A549 (cell line): Measurements from ENCODE around the gene B9D1. TPM values are rescaled to one million over a fixed set of nuclear protein-coding genes. Genes with fewer than 3 reads are reported as not detected.

Experiments used
- ATAC-seq, 2 experiments: fragments of 200-7000 bp in 1 of 2; fragments of >200 bp in 1 of 2; cut with Nextera tagmentation in 1 of 2; cut with Tn5 transposase in 1 of 2; 3 replicates each; pipeline versions ENCODE4 v1.8.0 to v1.9.1; 2018 to 2020; ENCODE audit warnings: mild to moderate bottlenecking in 1 of 2, moderate library complexity in 1 of 2
- CTCF ChIA-PET: fragments of 300-600 bp; sonication (Branson Sonifier 250); formaldehyde crosslinking; extraction: SDS; loops from one replicate; lab custom pipeline; 2021; ENCODE audit warnings: antibody characterized with exemption, inconsistent platforms; lab: Yijun Ruan, JAX
- POLR2A ChIA-PET: fragments of 350-600 bp; formaldehyde crosslinking; extraction: SDS; loops from one replicate; lab custom pipeline; 2021; ENCODE audit warnings: antibody characterized with exemption, inconsistent platforms; lab: Yijun Ruan, JAX
- DNase-seq, 2 experiments: peaks; one replicate each; pipeline versions ENCODE4 v3.0.0 to v3.0.0-alpha.2; 2011 to 2016; ENCODE audit warnings: low read depth in 1 of 2, low spot score in 1 of 2
- FAIRE-seq: peaks from 2 replicates; lab custom pipeline; 2011; peaks lifted over from hg19 to GRCh38; lab: Jason Lieb, UNC
- H3K27ac ChIP-seq, 2 experiments: fragments of >200 bp; sonication (Bioruptor Twin); formaldehyde crosslinking; 3 replicates each; pipeline ENCODE4 v1.5.1; 2016 to 2017
- H3K4me1 ChIP-seq: fragments of >200 bp; sonication (Bioruptor Twin); formaldehyde crosslinking; 3 replicates; pipeline ENCODE4 v1.6.1; 2016
- H3K4me2 ChIP-seq: fragments of >200 bp; sonication (Bioruptor Twin); formaldehyde crosslinking; 3 replicates; pipeline ENCODE4 v1.6.1; 2016
- H3K4me3 ChIP-seq: fragments of >200 bp; sonication (Bioruptor Twin); formaldehyde crosslinking; 3 replicates; pipeline ENCODE4 v1.5.1; 2016
- H3K9me3 ChIP-seq: fragments of >200 bp; sonication (Bioruptor Twin); formaldehyde crosslinking; 3 replicates; pipeline ENCODE4 v1.6.1; 2016
- BHLHE40 ChIP-seq: IDR thresholded peaks from 2 replicates; pipeline ENCODE4 v1.6.1; 2012; ENCODE audit warnings: low read depth, low read length, inconsistent platforms
- CBX2 ChIP-seq: fragments of 200-600 bp; sonication (generic); IDR thresholded peaks from 2 replicates; pipeline ENCODE4 v1.6.1; 2016; ENCODE audit warnings: low read depth, mild to moderate bottlenecking, borderline replicate concordance
- CEBPB ChIP-seq, 2 experiments: fragments of >200 bp in 1 of 2; sonication (Bioruptor Twin) in 1 of 2; formaldehyde crosslinking in 1 of 2; IDR thresholded peaks; 2 replicates each; pipeline ENCODE4 v1.6.1; 2012 to 2016
- CHD4 ChIP-seq: fragments of 200-600 bp; sonication (generic); IDR thresholded peaks from 2 replicates; pipeline ENCODE4 v1.6.1; 2016; ENCODE audit warnings: antibody characterized with exemption, mild to moderate bottlenecking, borderline replicate concordance
- FOSL2 ChIP-seq, 2 experiments: fragments of 450-650 bp in 1 of 2; fragments of >200 bp in 1 of 2; sonication (Bioruptor Twin) in 1 of 2; formaldehyde crosslinking; IDR thresholded peaks; 2 replicates each; pipeline versions ENCODE4 v1.5.0 to v1.6.1; 2016 to 2020; ENCODE audit warnings: mild to moderate bottlenecking in 1 of 2, moderate library complexity in 1 of 2
- FOXS1 ChIP-seq: fragments of 250-450 bp; sonication (Bioruptor Pico); IDR thresholded peaks from 2 replicates; pipeline ENCODE4 v1.5.0; 2020; ENCODE audit warnings: mild to moderate bottlenecking, moderate library complexity
- HEYL ChIP-seq: fragments of 250-450 bp; sonication (Bioruptor Pico); IDR thresholded peaks from 2 replicates; pipeline ENCODE4 v1.8.0; 2021; ENCODE audit warnings: mild to moderate bottlenecking, moderate library complexity
- HOXB5 ChIP-seq: fragments of 250-450 bp; sonication (Bioruptor Pico); IDR thresholded peaks from 2 replicates; pipeline ENCODE4 v1.5.0; 2020; ENCODE audit warnings: mild to moderate bottlenecking, moderate library complexity
- JUN ChIP-seq, 2 experiments: fragments of >200 bp; sonication (Bioruptor Twin); formaldehyde crosslinking; IDR thresholded peaks; 2 replicates in 1 of 2; 3 replicates in 1 of 2; pipeline ENCODE4 v1.6.1; 2016 to 2017
- KDM1A ChIP-seq: fragments of 200-600 bp; sonication (generic); IDR thresholded peaks from 2 replicates; pipeline ENCODE4 v1.6.1; 2016; ENCODE audit warnings: low read depth, mild to moderate bottlenecking
- MAFK ChIP-seq: fragments of 450-650 bp; IDR thresholded peaks from 2 replicates; pipeline ENCODE4 v1.6.1; 2014; ENCODE audit not compliant: partially characterized antibody
- NFE2L2 ChIP-seq: fragments of 150-350 bp; conservative IDR thresholded peaks from 2 replicates; pipeline ENCODE4 v1.6.1; 2014; ENCODE audit warnings: low read length
- PHF8 ChIP-seq: fragments of 200-600 bp; sonication (generic); IDR thresholded peaks from 2 replicates; pipeline ENCODE4 v1.6.1; 2016; ENCODE audit warnings: low read depth, mild to moderate bottlenecking, antibody characterized with exemption, moderate library complexity, borderline replicate concordance
- RARB ChIP-seq: fragments of 250-450 bp; sonication (Bioruptor Pico); IDR thresholded peaks from 2 replicates; pipeline ENCODE4 v1.8.0; 2021; ENCODE audit warnings: mild to moderate bottlenecking, moderate library complexity
- RCOR1 ChIP-seq: fragments of 150-350 bp; IDR thresholded peaks from 2 replicates; pipeline ENCODE4 v1.6.1; 2014; ENCODE audit warnings: antibody characterized with exemption, low read length, low read depth
- RNF2 ChIP-seq: fragments of 200-600 bp; sonication (generic); IDR thresholded peaks from 2 replicates; pipeline ENCODE4 v1.6.1; 2016; ENCODE audit warnings: low read depth, mild to moderate bottlenecking, antibody characterized with exemption, moderate library complexity, borderline replicate concordance
- SREBF2 ChIP-seq: fragments of 450-650 bp; IDR thresholded peaks from 2 replicates; pipeline ENCODE4 v1.6.1; 2014; ENCODE audit warnings: mild to moderate bottlenecking, moderate library complexity
- TP53 ChIP-seq: fragments of 250-450 bp; sonication (Bioruptor Pico); IDR thresholded peaks from 2 replicates; pipeline ENCODE4 v1.5.0; 2021; ENCODE audit warnings: mild to moderate bottlenecking, moderate library complexity
- WGBS: methylation state at CpG from one replicate; pipeline ENCODE4 v1.1.6; 2017; ENCODE audit errors: missing lambda C conversion rate; 5-methylcytosine and 5-hydroxymethylcytosine counted together
- polyA plus RNA-seq, 4 experiments: library from polyadenylated mRNA; depleted of rRNA in 3 of 4; stranded (reverse); fragments of >200 nt; fragmentation: RNase III in 1 of 4; extraction: RNeasy Plus Mini Kit Qiagen cat#74134 plus additional on column Dnase treatment in 1 of 4; gene quantifications; 2 replicates in 3 of 4; 3 replicates in 1 of 4; pipeline ENCODE4 v1.2.3, GENCODE V29; 2011 to 2017
- TF ChIP-seq, protein P1 (sequence below): fragments of 250-450 bp; sonication (Bioruptor Pico); IDR thresholded peaks from 2 replicates; pipeline ENCODE4 v1.5.0; 2021; ENCODE audit warnings: mild to moderate bottlenecking, moderate library complexity, borderline replicate concordance
- TF ChIP-seq, protein P2 (sequence below): fragments of >200 bp; sonication (Bioruptor Twin); formaldehyde crosslinking; IDR thresholded peaks from 2 replicates; pipeline ENCODE4 v1.6.1; 2016
- TF ChIP-seq, protein P3 (sequence below): fragments of 250-450 bp; sonication (Bioruptor Pico); IDR thresholded peaks from 2 replicates; pipeline ENCODE4 v1.5.0; 2020; ENCODE audit warnings: low read depth, mild to moderate bottlenecking, moderate library complexity
- TF ChIP-seq, protein P4 (sequence below): IDR thresholded peaks from 2 replicates; pipeline ENCODE4 v1.6.1; 2012

Gene B9D1
- polyA plus RNA-seq, 2 of the 4 experiments (the other 2 are of a cell fraction), result 48.2 to 60.6 TPM

DNA sequence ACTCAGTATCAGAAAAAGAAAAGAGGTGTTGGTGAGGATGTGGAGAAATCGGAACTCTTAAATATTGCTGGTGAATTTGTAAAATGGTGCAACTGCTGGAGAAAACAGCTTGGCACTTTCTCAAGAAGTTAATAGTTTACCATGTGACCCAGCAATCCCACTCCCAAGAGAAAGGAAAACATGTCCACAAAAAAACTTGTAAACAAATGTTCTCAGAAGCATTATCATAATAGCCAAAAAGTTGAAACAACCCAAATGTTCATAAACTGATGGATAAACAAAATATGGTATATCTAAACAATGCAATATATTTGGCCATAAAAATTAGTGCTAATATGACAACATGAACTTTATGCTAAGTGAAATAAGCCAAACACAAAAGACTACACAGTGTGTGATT is 13.2 kb upstream of the B9D1 start:
- H3K27ac ChIP-seq, result no peak overlapping the region
- H3K4me2 ChIP-seq, result no peak overlapping the region
- FAIRE-seq, result peak; percentile 39
- no peaks in the 10 kb centered on the region for H3K9me3 ChIP-seq
- WGBS, result 90% methylated on average over 1 of the region's 1 CpG
- no peak for ATAC-seq
- peaks cover 16% of the 10 kb centered on the region for H3K4me1 ChIP-seq
- no peak overlapping the region for H3K4me3 ChIP-seq
- CTCF ChIA-PET, result interaction anchor here (1.1 to 12.3 kb wide), 3 partner anchors 10 to 71 kb away, joined by 3 to 148 read pairs (median 20); partner anchors contain the start of gene B9D1
- POLR2A ChIA-PET, result no interaction called here
- no peak for TF ChIP-seq SREBF2
- no peak for TF ChIP-seq PHF8
- no peak for TF ChIP-seq CBX2
- no peak for TF ChIP-seq RARB
- no peak for TF ChIP-seq RNF2
- no peak for TF ChIP-seq CEBPB (IDR thresholded peaks at IDR 0.05)
- DNase-seq, result no peak

DNA sequence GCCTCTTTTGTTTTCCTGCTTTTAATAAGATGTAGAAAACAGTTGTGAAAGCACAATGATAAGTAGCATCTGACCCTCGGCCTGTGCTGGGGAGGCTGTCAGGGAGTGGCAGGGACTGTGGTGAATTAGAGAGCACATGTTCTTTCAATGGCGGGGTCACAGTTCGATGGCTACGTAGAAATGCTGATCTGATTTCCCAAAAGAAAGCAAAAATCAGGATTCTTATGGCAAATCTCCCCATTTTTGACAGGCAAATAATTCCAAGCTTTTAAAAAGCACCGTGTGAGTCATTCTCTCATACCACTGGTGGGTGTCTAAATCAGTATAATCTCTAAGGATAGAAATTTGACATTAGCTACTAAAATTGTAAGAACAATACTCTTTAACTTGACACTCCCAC is 11.6 kb upstream of the B9D1 start:
- 90% methylated on average over 5 of the region's 5 CpGs for WGBS
- no peak overlapping the region for H3K4me2 ChIP-seq
- no peak overlapping the region for H3K27ac ChIP-seq
- peak; percentile 23 for FAIRE-seq
- H3K4me3 ChIP-seq, result no peak overlapping the region
- no peak for ATAC-seq
- TF ChIP-seq CHD4, result no peak
- TF ChIP-seq RARB, result no peak
- TF ChIP-seq JUN (IDR thresholded peaks at IDR 0.05), result no peak
- TF ChIP-seq, all 56 proteins: peak for 0
- Histone ChIP-seq H3K9me3 (no peaks in the 10 kb centered on the region), H3K4me1 (peaks cover 12% of the 10 kb centered on the region)
- POLR2A ChIA-PET, result no interaction called here
- no peak for DNase-seq
- CTCF ChIA-PET, result interaction anchor here (0.8 to 12.3 kb wide), 4 partner anchors 10 to 393 kb away, joined by 3 to 148 read pairs (median 12); partner anchors contain the start of gene B9D1

DNA sequence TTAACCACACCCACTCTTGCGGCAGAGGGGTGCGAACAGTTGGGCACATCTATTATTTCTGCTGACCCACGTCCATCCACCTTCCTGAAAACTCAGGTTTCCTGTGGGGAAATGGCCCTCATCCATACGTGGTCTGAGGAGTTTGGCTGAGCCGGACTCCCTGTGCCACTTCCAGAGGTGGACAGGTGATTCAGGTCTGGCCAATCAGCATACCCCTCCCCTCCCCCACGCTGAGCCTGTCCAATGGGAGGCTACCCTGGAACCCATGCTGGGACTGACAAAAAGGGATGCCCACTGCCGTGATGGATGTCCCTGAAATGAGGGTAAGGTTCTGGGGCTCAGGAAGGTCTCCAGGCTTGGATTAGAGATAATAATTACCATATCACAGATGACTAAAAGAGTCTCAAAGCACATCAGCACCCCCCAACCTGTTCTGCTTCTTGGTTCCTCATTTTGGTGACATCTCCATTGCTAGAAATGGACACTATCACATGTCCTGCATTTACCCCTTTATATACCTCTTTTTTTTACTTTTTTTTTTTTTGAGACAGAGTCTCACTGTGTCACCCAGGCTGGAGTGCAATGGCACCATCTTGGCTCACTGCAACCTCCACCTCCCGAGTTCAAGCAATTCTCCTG is 10.5 kb upstream of the B9D1 start:
- no peak overlapping the region for H3K4me2 ChIP-seq
- ChIA-PET POLR2A (no interaction called here), CTCF (interaction anchor here (1.1 to 12.3 kb wide), 3 partner anchors 9 to 74 kb away, joined by 5 to 148 read pairs (median 20); partner anchors contain the start of gene B9D1)
- 82% methylated on average over 8 of the region's 8 CpGs for WGBS
- no peak overlapping the region for H3K4me3 ChIP-seq
- FAIRE-seq (no peak), ATAC-seq (no peak), DNase-seq (no peak)
- H3K9me3 ChIP-seq, result no peaks in the 10 kb centered on the region
- no peak overlapping the region for H3K27ac ChIP-seq
- peaks cover 22% of the 10 kb centered on the region for H3K4me1 ChIP-seq
- TF ChIP-seq BHLHE40 (no peak), TP53 (CRISPR knock-in tag) (no peak), HOXB5 (no peak), RCOR1 (no peak)
- TF ChIP-seq, protein P1, sequence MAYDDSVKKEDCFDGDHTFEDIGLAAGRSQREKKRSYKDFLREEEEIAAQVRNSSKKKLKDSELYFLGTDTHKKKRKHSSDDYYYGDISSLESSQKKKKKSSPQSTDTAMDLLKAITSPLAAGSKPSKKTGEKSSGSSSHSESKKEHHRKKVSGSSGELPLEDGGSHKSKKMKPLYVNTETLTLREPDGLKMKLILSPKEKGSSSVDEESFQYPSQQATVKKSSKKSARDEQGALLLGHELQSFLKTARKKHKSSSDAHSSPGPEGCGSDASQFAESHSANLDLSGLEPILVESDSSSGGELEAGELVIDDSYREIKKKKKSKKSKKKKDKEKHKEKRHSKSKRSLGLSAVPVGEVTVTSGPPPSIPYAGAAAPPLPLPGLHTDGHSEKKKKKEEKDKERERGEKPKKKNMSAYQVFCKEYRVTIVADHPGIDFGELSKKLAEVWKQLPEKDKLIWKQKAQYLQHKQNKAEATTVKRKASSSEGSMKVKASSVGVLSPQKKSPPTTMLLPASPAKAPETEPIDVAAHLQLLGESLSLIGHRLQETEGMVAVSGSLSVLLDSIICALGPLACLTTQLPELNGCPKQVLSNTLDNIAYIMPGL, result no peak

DNA sequence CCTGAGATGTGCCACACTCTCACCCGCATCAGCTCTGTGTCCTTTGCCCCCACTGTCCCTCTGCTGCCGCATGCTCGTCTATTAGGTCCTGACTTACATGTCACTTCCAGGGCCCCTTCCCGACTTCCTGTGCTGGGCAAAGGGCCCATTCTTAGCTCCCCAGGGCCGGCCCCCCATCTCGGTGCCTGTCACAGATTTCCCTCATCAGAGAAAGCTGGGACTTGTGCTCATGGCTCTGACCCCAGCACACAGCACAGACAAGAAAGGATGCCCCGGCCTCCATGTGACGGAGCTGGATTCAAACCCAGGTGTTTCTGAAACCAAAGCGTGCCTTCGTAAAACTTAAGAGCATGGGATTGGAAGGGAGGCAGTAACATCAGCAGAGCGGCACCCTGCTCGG is 9.9 kb upstream of the B9D1 start:
- Histone ChIP-seq H3K4me1 (peaks cover 23% of the 10 kb centered on the region), H3K27ac (no peak overlapping the region), H3K4me2 (no peak overlapping the region), H3K9me3 (no peaks in the 10 kb centered on the region), H3K4me3 (no peak overlapping the region)
- no peak for DNase-seq
- no peak for FAIRE-seq
- ChIA-PET CTCF (interaction anchor here (0.8 to 12.3 kb wide), 3 partner anchors 8 to 395 kb away, joined by 3 to 148 read pairs (median 5); partner anchors contain the start of gene B9D1), POLR2A (no interaction called here)
- WGBS, result 88% methylated on average over 12 of the region's 12 CpGs
- no peak for ATAC-seq
- TF ChIP-seq CHD4, result no peak
- no peak for TF ChIP-seq PHF8
- TF ChIP-seq, protein P2, sequence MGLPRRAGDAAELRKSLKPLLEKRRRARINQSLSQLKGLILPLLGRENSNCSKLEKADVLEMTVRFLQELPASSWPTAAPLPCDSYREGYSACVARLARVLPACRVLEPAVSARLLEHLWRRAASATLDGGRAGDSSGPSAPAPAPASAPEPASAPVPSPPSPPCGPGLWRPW, result no peak
- no peak for TF ChIP-seq CEBPB (IDR thresholded peaks at IDR 0.05)
- no peak for TF ChIP-seq HOXB5
- no peak for TF ChIP-seq NFE2L2
- TF ChIP-seq HEYL (CRISPR knock-in tag), result no peak
- TF ChIP-seq RNF2, result no peak
- TF ChIP-seq, protein P3, sequence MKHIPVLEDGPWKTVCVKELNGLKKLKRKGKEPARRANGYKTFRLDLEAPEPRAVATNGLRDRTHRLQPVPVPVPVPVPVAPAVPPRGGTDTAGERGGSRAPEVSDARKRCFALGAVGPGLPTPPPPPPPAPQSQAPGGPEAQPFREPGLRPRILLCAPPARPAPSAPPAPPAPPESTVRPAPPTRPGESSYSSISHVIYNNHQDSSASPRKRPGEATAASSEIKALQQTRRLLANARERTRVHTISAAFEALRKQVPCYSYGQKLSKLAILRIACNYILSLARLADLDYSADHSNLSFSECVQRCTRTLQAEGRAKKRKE (CRISPR knock-in tag), result no peak
- TF ChIP-seq KDM1A, result no peak
- no peak for TF ChIP-seq MAFK
- TF ChIP-seq, protein P4, sequence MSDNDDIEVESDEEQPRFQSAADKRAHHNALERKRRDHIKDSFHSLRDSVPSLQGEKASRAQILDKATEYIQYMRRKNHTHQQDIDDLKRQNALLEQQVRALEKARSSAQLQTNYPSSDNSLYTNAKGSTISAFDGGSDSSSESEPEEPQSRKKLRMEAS, result no peak
- no peak for TF ChIP-seq BHLHE40
- TF ChIP-seq FOSL2 (IDR thresholded peaks at IDR 0.05), result no peak
- no peak for TF ChIP-seq FOSL2 (CRISPR knock-in tag; IDR thresholded peaks at IDR 0.05)
- TF ChIP-seq RARB, result no peak
- TF ChIP-seq FOXS1, result no peak
